Measurements from ENCODE around the gene ADAMTS17.
"Not testable (repeated sequence)": the region's sequence is repeated elsewhere in the genome, so short reads cannot be mapped to it uniquely, and the experiment has no call there.

The ADAMTS17 gene

DNA sequence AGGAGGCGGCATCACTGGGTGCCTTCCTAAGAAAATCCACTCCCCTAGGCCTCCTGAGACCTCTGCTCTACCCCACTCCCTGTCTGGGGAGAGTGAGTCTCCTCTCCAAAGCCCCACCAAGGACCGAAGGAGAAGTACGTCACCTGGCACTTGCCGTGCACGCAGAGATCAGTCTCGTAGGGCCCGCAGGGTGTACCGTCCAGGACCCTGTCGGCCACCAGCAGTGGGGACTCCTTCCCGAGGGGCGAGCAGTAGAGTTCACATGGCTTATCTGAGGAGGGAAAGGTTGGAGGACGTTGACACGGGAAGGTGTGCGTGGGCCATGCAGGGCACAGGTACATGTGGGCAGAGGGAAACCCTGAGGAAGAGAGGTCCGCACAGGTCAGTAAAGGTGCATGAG is 232.9 kb downstream of the ADAMTS17 start:
- DNase-seq (ENCODE audit: low spot score) = no peak

DNA sequence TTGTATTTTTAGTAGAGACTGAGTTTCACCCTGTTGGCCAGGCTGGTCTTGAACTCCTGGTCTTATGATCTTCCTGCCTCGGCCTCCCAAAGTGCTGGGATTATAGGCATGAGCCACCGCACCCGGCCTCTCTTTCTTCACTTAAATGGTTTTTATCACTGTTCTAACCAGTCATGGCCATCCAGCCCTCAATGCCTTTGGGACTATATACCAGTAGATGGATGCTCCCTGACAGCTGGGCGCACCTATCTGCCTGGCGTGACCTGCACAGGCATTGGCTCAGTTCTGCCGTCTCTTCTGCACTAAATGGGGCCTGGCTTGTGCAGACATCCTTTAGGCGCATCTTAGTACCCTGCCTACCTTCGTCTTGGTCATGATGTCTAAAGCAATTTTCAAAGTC is 233.4 kb downstream of the ADAMTS17 start:
- DNase-seq (ENCODE audit: low spot score) = no peak

DNA sequence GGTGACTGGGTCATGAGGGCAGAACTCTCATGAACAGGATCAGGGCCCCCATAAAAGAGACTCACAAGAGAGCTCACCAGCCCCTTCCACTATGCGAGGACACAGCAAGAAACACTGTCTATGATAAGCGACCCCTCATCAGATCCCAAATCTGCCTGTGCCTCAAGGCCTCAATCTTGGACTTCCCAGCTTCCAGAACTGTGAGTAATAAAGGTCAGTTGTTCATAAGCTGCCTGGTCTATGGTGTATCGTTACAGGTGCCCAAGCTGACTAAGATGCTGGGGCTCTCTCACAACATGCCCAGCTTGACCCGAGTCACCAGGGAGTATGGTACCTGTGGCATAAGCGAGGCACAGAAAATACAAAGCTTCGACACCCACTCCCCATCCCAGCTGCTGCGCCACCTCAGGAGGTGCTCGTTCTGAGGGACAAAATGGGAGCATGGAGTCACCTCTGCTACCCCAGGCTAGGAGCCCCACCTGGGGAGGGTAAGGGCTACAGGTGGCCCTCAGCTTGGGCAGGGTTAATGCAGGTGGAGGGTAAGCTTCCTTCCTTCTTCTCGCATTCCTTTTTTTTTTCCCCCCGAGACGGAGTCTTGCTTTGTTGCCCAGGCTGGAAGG is 234.1 kb downstream of the ADAMTS17 start:
- DNase-seq (ENCODE audit: low spot score) = no peak

DNA sequence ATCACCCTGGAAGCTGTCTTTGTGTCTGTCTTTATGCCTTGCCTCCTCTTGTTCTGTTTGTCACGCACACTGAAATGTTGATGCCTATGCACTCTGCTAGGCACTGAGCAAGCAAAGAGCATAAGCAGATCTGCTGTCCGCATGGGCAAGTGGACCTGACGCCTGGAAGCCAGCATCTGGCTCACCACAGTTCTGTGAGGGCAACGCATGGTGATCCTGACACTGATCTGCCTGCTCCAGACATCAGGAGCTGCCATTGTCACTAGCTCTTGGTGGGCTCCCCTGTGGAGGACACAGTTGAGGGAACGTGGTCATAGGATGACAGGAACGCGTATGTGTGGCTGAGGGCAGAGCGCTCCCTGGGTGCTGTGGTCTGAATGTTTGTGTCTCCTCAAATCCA is 234.6 kb downstream of the ADAMTS17 start:
- no peak for DNase-seq (ENCODE audit: low spot score)

DNA sequence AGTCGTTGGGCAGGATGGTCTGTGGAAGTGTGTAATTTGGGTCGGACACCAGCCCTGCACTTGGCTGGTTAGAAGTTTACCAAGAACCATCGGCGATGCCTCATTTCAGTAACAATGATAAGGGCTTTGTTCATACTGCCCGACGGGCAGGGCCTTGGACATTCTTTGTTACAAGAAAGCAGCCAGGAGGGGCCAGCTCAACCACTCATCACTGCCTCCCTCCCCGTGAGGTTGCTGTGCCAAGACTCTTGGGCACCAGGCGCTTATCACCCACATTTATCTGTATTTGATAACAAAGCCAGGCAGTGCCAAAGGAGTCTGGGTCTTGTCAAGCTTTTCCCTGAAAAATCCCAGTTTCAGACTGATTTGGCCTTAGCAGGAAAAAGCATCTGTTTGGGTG is 235.0 kb downstream of the ADAMTS17 start:
- no peak for DNase-seq (ENCODE audit: low spot score)

DNA sequence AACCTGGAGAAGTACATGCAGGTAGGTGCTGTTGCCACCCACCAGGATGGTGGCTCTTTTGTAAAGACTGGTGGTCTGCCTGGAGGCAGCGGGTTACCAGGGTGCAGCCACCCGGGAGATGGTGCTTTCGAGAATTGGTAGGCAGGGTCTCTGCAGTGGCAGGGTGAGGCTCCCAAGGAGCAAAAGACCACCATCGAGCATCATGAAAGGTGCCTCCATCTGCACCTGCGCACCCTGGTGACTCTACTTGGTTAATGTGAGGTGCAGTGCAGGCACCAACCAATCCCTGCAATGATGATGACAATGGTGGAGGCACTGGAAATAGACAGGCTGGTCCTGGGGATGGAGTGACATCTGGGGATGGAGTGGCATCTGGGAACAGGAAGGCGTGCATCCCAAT is 236.7 kb downstream of the ADAMTS17 start:
- DNase-seq (ENCODE audit: low spot score) = no peak

DNA sequence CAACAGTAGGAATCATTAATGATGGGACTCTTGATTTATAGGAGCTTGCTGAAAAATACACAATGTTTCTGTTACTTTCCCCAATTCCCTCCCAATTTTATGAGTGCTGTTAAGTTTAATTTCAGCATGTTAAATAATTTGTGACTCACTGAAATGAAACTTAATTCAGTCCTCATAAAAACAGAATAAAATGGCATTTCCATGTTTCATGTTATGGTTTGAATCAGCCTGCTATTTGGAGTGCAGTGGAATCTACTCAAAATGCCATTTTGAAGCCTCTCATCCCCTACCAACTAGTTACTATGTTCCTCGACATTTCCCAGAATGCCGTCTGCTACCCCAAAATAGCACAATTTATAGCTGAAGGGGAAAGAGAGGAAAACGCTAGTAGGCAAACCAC is 237.5 kb downstream of the ADAMTS17 start:
- no peak for DNase-seq (ENCODE audit: low spot score)

DNA sequence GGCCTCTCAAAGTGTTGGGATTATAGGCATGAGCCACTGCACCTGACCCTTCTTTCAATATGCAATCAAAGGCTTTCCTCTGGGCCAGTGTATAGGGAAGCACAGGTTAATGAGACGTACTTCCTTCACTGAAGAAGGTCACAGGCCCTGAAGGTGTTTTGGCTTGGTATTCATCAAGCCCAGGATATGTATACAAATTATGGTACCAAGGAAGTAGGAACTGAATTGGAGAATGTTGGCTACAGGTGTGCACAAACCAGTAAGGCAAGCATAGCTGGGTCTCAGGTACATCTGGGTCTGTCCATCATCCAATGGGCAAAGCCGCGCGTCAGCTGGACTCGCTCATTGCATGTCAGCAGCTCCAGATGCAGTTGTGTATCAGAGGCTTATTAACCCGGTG is 237.9 kb downstream of the ADAMTS17 start:
- no peak for DNase-seq (ENCODE audit: low spot score)

DNA sequence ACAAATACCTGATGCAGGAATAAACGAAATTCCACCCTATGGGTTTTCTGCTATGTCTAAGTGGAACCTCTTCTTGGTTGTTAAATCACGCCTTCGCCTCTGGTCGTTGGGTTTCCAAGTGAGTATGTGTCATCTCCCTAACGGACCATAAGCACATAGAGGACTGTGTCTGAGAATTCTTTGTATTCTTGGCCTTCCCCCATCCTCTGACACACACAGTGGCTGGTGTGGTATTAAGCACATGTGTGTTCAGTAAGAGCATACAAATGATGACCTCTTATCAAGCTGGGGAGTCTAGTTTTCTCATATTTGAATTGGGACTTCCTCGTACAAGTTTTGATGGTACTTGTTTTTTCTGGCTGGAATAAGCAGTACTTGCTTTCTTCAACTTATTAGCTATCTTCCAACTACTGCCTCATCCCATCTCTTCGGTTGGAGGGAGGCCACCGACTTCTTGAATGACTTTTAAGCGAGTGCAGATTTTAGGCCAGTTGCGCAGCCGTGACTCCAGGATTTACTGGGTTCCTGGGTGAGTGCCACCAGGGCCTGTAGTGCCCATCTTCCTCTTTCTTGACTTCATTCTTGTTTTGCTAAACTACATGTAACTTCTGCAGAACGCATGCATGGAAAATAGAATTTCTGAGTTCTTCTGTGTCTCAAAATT is 240.2 kb downstream of the ADAMTS17 start:
- no peak for DNase-seq (ENCODE audit: low spot score)

DNA sequence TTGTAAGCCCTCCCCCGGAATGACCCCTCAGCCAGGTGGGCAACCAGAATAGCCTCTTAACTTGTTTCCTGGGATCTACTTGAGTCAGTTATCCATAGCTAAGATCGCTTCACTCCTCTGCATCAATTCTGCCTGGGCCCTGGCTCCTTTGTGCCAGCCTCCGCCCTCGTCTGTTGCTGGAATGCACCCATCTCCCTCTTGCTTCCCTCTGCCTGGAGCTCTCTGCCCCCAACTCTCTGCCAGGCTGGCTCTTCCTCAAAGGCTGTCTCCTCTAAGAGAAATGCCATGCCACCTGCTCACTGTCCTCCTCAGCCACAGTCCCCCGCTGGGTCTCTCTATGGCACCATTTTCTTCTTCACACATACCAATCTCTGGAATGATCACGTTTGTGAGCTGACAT is 240.8 kb downstream of the ADAMTS17 start:
- no peak for DNase-seq (ENCODE audit: low spot score)

DNA sequence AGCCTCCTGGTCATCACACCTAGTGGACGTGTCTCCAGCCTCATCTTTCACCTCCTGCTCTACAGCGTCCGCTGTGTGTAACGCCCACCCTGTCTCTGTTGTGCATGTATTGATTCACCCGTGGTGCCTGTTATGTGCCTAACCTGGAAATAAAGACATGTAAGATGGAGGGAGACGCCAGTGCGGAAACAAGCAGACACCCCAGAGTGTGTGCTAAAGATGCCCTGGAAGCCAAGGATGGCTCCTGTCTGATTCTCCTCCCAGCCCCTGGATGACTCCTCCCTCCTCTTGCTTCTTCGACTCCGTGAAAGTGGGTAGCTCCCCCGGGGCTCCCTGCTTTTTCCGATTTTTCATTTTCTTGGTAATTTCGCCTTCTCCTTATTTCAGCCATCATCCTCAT is 241.8 kb downstream of the ADAMTS17 start:
- no peak for DNase-seq (ENCODE audit: low spot score)

DNA sequence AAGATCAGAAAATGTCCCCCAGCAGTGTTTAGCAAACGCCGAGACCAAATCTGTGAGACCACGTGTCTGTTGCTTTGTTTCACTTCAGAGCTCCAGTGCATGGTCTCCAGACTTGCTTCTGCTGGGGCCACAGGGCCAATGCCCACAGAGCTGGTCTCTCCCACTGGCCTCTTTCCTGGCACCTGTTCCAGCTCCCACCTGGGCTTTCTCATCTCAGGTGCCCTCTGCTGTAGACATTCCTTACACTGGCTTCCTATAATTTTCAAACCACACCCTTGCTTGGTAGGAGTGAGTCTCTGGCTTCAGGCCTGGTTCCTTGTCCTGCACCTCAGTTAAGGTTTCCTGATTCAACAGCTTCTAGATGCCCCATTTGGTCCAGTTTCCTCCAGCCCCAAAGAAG is 243.1 kb downstream of the ADAMTS17 start:
- DNase-seq (ENCODE audit: low spot score) = no peak

DNA sequence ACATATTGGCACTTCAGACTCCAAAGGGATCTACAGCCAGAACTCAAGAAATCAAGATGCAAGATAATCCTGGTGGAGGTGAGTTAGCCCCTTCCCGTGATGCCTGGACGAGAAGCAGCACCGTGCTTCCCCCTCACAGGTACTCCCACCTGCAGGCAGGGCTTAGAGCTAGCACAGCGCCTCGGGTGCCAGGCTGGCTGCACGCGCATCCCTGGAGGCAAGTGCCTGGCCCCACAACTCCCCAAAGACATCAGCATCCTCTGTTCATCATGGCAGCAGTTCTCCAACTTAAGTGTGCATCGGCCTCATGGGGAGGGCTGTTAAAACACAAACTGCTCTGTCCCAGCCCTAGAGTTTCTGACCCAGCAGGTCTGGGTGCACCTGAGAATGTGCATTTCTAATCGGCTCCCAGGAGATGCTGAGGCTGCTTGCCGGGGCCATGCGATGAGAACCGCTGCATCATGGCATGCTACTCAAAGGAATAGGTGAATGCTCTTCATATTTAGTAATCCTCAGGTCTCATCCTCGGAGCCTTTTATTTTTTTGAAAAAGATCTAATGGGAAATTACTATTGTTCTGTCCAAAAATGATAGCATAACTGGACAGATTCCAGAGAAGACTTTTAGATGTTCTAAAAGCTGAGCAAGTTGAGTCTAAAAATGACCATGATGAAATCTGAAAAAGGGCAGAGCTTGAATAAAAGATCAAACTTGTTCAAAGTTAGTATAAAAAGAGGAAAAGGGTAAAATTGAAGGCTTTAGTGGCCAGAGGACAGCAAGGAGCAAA is 244.2 kb downstream of the ADAMTS17 start:
- no peak for DNase-seq (ENCODE audit: low spot score)

DNA sequence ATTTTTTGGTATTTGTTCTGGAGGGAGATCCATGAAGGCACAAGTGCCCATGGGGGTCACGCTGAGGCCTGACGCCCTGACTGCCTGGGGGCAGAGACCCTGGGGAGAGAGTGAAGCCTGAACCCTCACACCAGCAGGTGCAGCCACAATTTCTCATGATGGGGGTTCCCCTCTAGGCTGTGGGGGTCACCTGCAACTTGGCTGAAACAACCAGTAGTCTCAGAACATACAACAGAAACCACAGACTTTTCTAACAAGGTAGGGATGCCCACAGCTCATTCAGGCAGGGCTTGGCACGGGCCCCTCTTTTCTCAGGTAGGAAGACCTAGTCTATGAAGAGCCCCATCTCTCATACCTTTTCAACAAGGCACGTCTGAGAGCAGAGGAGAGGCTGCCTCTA is 245.1 kb downstream of the ADAMTS17 start:
- no peak for DNase-seq (ENCODE audit: low spot score)

DNA sequence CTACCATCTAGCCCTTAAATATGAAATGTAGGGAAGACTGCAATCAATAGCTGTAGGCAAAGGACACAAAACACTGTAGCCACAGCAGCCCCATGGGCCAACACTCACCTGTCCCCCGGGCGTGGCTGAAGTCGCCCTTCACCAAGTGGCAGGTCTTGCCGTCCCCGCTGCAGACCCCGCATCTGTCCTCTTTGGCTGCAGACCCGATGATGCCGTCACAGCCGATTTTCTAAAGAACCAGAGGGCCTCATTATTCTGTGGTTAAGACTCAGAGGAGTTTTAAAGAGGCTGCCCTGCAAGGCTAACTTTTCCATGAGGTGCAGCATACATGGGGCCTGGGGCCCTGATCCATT is 245.6 kb downstream of the ADAMTS17 start:
- no peak for DNase-seq (ENCODE audit: low spot score)

DNA sequence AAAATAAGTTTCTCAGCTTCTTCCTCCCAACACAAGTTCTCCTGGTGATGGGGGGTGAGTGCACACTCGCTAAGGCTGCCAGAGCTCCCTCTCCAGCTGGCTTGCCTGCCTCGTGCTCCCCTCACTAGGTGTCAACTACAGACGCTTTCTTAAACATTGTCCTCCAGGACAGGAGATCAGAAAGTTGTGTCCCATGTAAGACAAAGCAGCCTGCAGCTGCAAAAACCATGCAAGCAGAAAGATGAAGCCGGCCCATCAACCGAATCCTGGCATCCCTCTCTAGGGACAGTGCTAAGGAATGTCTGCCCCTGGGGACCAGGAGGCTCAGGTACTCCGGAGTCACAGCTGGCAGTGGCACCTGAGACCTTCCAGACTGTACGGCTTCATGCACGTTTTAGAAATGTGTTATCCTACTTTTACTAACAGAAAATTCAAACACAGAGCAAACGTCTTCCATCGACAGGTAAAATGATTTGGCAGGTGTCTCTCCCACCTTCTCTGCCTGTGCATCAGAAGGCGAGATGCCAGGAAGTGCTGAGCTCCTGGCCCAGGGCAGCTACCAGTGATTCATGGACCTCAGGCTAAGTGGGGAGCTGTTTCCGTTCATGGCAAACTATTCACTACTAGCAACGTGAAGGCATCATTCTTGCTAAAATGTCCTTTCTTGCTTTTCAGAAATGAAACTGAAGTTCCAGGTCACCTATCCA is 246.1 kb downstream of the ADAMTS17 start:
- DNase-seq (ENCODE audit: low spot score) = no peak

DNA sequence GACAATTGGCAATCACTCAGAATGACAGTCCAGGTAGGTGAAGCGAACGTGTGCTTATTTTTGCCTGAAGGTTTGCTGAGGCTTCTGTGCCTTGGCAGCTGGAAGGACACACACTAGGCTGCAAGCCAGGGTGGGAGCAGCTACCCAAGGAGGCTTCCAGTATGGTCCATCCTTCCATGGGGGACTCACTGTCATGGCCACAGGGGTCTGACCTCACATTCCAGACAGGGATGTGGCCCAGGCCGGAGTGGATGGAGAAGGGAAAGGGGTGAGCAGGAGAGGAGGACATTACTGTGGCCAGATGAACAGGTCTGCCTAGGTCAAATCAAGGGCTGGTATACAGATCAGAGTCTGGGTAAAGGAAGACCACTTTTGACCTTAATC is 247.7 kb downstream of the ADAMTS17 start:
- no peak for DNase-seq (ENCODE audit: low spot score)

DNA sequence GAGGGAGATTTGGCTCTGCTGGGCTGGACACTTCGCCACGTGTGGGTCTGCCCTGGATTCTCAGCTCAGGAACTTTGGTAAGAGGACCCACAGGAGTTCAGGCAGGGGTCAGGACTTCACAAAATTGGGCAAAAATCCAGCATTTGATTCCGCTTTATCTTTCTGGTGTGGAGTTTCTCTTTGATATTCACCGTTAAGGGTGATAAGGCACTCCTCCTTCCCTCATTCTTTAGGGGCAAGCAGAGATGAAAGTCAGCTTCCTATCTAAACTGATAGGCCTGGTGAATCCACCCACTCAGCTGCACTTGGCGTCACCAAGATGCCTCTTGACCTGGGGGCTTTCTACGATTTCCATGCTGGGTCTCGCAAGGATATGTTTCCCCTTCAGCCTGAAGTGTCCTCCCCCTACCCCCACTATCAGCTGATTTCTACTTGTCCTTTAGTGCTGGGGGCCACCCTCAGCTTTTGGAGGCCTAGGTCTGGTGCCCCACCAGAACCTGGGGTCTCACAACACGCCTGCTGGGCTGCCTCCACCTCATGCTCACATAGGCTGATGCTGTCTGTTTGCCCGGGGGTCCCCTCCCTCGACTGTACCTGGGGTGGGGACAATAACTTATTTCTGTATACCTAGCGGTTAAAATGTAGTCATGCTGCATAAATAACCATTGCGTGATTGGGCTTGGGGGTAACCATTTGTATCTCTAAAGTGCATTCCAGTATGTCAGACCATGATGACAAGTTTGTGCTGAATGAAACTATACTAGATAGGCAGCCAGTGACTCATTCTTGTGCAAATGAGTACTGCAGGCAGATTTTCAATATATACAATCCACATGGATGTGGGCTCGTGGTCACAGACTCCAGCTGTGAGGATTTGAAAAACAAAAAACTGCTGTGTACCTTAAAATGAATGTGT is 248.3 kb downstream of the ADAMTS17 start:
- DNase-seq (ENCODE audit: low spot score) = no peak

DNA sequence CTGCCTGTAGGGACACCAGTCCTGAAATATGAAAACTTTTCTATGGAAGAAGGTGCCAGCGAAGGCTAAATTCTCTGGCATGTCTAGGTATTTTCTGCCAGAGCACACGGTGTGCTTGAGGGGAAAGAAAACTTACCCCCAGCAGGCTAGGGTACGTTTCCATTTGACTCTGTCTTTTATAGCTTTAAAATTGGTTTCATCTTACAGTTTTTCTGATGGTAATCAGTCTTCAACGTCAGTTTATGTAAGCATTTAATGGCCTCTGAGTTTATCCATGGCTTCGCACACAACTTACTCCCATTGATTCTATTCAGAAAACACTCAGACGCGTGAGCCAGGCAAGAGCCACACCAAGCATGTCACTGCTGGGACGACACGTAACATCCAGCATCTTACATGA is 249.7 kb downstream of the ADAMTS17 start:
- no peak for DNase-seq (ENCODE audit: low spot score)

DNA sequence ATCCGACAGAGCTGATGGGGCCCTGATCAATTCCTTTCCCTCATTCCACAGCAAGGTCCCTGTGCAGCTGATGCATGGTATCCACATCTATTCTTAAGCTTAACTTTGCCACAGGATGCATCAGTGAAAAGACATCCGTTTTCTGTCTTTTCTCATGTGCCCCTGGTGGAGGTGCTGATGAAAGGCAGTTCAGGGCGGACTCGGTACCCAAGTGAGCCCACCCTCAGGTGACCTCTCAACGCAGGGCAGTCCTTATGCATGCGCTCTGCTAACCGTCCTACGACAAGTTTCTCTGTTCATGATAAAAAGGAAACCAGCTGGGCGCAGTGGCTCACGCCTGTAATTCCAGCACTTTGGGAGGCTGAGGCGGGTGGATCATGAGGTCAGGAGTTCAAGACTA is 251.4 kb downstream of the ADAMTS17 start:
- no peak for DNase-seq (ENCODE audit: low spot score)

DNA sequence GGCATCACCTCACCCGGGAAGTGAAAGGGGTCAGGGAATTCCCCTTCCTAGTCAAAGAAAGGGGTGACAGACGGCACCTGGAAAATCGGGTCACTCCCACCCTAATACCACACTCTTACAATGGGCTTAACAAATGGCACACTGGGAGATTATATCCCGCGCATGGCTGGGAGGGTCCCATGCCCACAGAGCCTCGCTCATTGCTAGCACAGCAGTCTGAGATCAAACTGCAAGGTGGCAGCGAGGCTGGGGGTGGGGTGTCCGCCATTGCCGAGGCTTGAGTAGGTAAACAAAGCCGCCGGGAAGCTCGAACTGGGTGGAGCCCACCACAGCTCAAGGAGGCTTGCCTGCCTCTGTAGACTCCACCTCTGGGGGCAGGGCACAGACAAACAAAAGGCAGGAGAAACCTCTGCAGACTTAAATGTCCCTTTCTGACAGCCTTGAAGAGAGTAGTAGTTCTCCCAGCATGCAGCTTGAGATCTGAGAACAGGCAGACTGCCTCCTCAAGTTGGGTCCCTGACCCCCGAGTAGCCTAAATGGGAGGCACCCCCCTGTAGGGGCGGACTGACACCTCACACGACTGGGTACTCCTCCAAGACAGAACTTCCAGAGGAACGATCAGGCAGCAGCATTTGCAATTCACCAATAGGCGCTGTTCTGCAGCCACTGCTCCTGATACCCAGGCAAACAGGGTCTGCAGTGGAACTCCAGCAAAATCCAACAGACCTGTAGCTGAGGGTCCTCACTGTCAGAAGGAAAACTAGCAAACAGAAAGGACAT is 257.5 kb downstream of the ADAMTS17 start:
- DNase-seq (ENCODE audit: low spot score) = not testable (repeated sequence)

All from germinal center (tissue), 1 donor.